Natural killer cell (primary cell): ENCODE data around the gene FGR. TPM values are rescaled to one million over a fixed set of nuclear protein-coding genes. Genes with fewer than 3 reads are reported as not detected.
A peak's percentile ranks its signal among the peaks of the same experiment; 100 is the strongest.

ENCODE experiments used
- ATAC-seq, 3 donors: fragments of 150-1000 bp in 2 of 3; fragments of 200-7000 bp in 1 of 3; cut with Tn5 transposase; 1 replicate in 1 of 3; 2 replicates in 2 of 3; pipeline ENCODE4 v1.10.0; 2021; ENCODE audit warnings: mild to moderate bottlenecking in 2 of 3, moderate library complexity in 2 of 3
- DNase-seq, 2 donors: peaks; one replicate each; pipeline versions ENCODE4 v3.0.0 to v3.0.0-alpha.2; 2013 to 2021; ENCODE audit warnings: mixed read lengths in 1 of 2
- H3K27ac ChIP-seq: one replicate; pipeline ENCODE4 v1.5.1; 2013; ENCODE audit warnings: mild to moderate bottlenecking, low read length
- H3K27me3 ChIP-seq: one replicate; pipeline ENCODE4 v1.6.1; 2013; ENCODE audit warnings: low read length; ENCODE audit not compliant: control insufficient read depth, insufficient read depth
- H3K36me3 ChIP-seq: one replicate; pipeline ENCODE4 v1.6.1; 2013; ENCODE audit warnings: low read length; ENCODE audit not compliant: control insufficient read depth, insufficient read depth
- H3K4me1 ChIP-seq: one replicate; pipeline ENCODE4 v1.6.1; 2013; ENCODE audit warnings: low read length; ENCODE audit not compliant: control insufficient read depth, insufficient read depth
- H3K4me3 ChIP-seq: one replicate; pipeline ENCODE4 v1.5.1; 2013; ENCODE audit warnings: low read length
- H3K9me3 ChIP-seq: one replicate; pipeline ENCODE4 v1.6.1; 2013; ENCODE audit warnings: low read length; ENCODE audit not compliant: control insufficient read depth, insufficient read depth
- H3K27ac Mint-ChIP-seq, 2 donors: one replicate each; pipeline ENCODE4 v1.8.0; 2022; ENCODE audit warnings: mild to moderate bottlenecking in 2 of 2, mixed read lengths in 2 of 2, moderate library complexity in 1 of 2
- H3K27me3 Mint-ChIP-seq, 2 donors: one replicate each; pipeline ENCODE4 v1.8.0; 2022; ENCODE audit warnings: low read depth in 2 of 2, mixed read lengths in 2 of 2
- H3K36me3 Mint-ChIP-seq: one replicate; pipeline ENCODE4 v1.8.0; 2022; ENCODE audit warnings: mixed read lengths
- H3K4me1 Mint-ChIP-seq, 2 donors: one replicate each; pipeline ENCODE4 v1.8.0; 2022; ENCODE audit warnings: mixed read lengths in 2 of 2
- H3K4me3 Mint-ChIP-seq: one replicate; pipeline ENCODE4 v1.8.0; 2022; ENCODE audit warnings: mild to moderate bottlenecking, moderate library complexity, mixed read lengths
- H3K9me3 Mint-ChIP-seq, 2 donors: one replicate each; pipeline ENCODE4 v1.8.0; 2022; ENCODE audit warnings: mixed read lengths in 2 of 2
- WGBS: methylation state at CpG from one replicate; pipeline ENCODE4 v1.1.7; 2013; ENCODE audit warnings: missing lambda C conversion rate; ENCODE audit not compliant: insufficient coverage; 5-methylcytosine and 5-hydroxymethylcytosine counted together
- intact Hi-C: fragments of 100-400 bp; cut with micrococcal nuclease; formaldehyde crosslinking; loops from one replicate; pipeline ENCODE4 v1.14.2; 2022
- total RNA-seq, 4 donors: library from RNA; stranded (reverse); fragments of 120-200 nt in 1 of 4; gene quantifications; one replicate each; pipeline versions ENCODE4 v1.2.3 to v1.2.4, GENCODE V29; 2013 to 2022
- TF ChIP-seq, protein P1 (sequence below): fragments of 200-600 bp; IDR thresholded peaks from one replicate; pipeline ENCODE4 v1.8.0; 2022; ENCODE audit warnings: antibody characterized with exemption

Gene FGR
- total RNA-seq, 3 donors from 2014 or later (not counting 1 experiment from before 2014, with no cell fraction given) = 353 to 452 (median 362) TPM

DNA sequence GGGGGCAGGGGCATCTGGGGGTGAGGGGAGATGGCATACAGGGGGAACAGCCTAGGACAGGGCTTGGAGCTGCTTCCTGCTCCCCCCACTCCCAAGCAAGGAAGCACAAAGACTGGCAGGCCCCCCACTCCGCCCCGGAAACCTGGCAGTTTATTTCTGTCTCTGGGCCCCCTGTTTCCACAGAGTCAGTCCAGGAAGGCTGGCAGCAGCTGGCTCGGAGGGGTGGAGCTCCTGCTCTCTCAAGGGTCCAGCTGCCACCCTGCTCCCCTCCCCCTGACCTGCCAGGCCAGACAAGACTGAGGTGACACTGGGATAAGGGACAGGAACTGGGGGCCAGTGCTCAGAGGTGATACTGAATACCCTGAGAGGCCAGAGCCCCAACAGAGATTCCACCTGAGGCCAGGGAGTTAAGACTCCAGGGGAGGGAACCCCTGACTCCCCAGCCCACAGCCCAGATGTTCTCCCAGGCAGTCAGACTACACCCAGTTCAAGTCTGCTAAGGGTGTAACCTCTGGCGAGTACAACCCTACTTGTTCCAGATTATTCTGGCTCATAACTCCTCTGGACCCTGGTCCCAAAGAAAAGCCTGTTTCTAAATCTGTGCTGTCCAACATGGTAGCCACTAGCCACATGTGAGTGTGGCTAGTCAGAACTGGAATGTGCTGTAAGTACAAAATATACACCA is 57.3 kb downstream of the FGR start:
- H3K36me3 ChIP-seq = no peaks in the 10 kb centered on the region
- H3K27ac ChIP-seq = no peak overlapping the region
- no peak overlapping the region for H3K27ac Mint-ChIP-seq
- WGBS = 48% methylated on average over 4 of the region's 4 CpGs
- no peak overlapping the region for H3K4me3 ChIP-seq
- TF ChIP-seq, protein P1, sequence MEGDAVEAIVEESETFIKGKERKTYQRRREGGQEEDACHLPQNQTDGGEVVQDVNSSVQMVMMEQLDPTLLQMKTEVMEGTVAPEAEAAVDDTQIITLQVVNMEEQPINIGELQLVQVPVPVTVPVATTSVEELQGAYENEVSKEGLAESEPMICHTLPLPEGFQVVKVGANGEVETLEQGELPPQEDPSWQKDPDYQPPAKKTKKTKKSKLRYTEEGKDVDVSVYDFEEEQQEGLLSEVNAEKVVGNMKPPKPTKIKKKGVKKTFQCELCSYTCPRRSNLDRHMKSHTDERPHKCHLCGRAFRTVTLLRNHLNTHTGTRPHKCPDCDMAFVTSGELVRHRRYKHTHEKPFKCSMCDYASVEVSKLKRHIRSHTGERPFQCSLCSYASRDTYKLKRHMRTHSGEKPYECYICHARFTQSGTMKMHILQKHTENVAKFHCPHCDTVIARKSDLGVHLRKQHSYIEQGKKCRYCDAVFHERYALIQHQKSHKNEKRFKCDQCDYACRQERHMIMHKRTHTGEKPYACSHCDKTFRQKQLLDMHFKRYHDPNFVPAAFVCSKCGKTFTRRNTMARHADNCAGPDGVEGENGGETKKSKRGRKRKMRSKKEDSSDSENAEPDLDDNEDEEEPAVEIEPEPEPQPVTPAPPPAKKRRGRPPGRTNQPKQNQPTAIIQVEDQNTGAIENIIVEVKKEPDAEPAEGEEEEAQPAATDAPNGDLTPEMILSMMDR = no peak
- H3K27me3 Mint-ChIP-seq = no peaks in the 10 kb centered on the region
- H3K27me3 ChIP-seq = no peaks in the 10 kb centered on the region
- DNase-seq (no peak), ATAC-seq (no peak)
- H3K4me1 ChIP-seq = peaks cover 46% of the 10 kb centered on the region
- intact Hi-C loops = no loop called here
- H3K9me3 ChIP-seq = no peaks in the 10 kb centered on the region
- no peaks in the 10 kb centered on the region for H3K9me3 Mint-ChIP-seq
- H3K36me3 Mint-ChIP-seq = no peaks in the 10 kb centered on the region
- H3K4me1 Mint-ChIP-seq = peaks cover 56 to 65% of the 10 kb centered on the region in 2 donors
- no peak overlapping the region for H3K4me3 Mint-ChIP-seq

DNA sequence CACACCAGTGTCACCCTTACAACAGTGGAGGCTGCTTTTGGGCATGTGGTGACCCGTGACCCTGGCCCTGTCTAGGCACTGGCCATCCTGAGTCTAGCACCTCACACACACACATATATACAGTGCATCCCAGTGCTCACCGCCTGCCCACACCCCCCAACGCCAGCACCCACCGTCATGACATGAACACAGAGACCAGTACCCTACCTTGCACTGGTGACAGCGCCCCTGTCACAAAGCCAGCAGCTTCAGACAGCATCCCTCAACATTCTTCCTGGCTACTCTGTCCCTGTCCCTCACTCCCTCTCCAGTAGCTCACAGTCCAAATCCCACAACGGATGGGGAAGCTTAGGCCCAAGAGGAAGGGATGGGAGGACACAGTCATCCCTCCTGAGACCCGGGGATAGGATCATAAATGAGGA is 58.2 kb downstream of the FGR start:
- Mint-ChIP-seq H3K27ac (no peak overlapping the region), H3K4me3 (no peak overlapping the region), H3K36me3 (no peaks in the 10 kb centered on the region), H3K4me1 (peaks cover 56 to 63% of the 10 kb centered on the region in 2 donors), H3K9me3 (no peaks in the 10 kb centered on the region), H3K27me3 (no peaks in the 10 kb centered on the region)
- DNase-seq (no peak), ATAC-seq (no peak)
- intact Hi-C loops = no loop called here
- H3K4me1 ChIP-seq = peaks cover 53% of the 10 kb centered on the region
- no peak overlapping the region for H3K4me3 ChIP-seq
- H3K9me3 ChIP-seq = no peaks in the 10 kb centered on the region
- TF ChIP-seq, protein P1 = no peak
- no peaks in the 10 kb centered on the region for H3K27me3 ChIP-seq
- WGBS = 70% methylated on average over 7 of the region's 7 CpGs
- no peaks in the 10 kb centered on the region for H3K36me3 ChIP-seq
- H3K27ac ChIP-seq = no peak overlapping the region

DNA sequence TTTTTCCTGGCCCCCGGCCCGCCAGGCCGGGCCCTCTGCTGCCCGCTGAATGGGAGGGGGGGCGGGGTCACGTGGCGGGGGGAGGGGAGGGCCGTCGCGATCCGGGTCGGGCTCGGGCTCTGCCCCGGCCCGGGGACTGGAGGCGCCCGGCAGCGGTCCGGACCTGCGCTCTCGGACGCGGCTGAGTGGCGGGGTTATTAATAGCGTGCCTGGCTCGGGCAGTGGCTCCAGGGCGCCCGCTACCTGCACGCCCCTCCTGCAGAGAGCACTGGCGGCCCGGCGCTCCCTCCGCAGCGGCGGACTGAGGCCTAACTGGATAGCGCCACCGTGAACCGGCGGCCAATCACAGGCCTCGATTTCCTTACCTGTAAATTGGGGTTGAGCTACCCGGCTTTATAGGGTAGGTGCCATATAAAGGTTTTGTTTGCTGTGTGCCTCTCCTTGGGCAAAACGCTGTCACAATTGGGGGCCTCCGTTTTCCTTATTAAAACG is 59.1 kb downstream of the FGR start:
- Histone ChIP-seq H3K27ac (no peak overlapping the region), H3K27me3 (no peaks in the 10 kb centered on the region), H3K36me3 (no peaks in the 10 kb centered on the region), H3K4me3 (peak overlapping the region; percentile 17), H3K9me3 (no peaks in the 10 kb centered on the region), H3K4me1 (peaks cover 54% of the 10 kb centered on the region)
- Mint-ChIP-seq H3K27me3 (no peaks in the 10 kb centered on the region), H3K4me1 (peaks cover 55 to 62% of the 10 kb centered on the region in 2 donors), H3K27ac (no peak overlapping the region), H3K9me3 (no peaks in the 10 kb centered on the region), H3K36me3 (no peaks in the 10 kb centered on the region), H3K4me3 (peak overlapping the region; percentile 45)
- DNase-seq = no peak
- 17% methylated on average over 44 of the region's 44 CpGs for WGBS
- intact Hi-C loops = no loop called here
- ATAC-seq = peak in 1 of 3 donors; percentile 11
- TF ChIP-seq, protein P1 = no peak
